HepG2 (cell line): ENCODE results near the gene RBM22. TPM values are rescaled to one million over a fixed set of nuclear protein-coding genes. Genes with fewer than 3 reads are reported as not detected.

Experiments used
- ARNTL ChIP-seq: sonication (generic); formaldehyde crosslinking; IDR thresholded peaks from 2 replicates; pipeline ENCODE4 v1.4.0; 2020; ENCODE audit warnings: mild to moderate bottlenecking, missing genetic modification reagents
- BATF2 ChIP-seq: sonication (generic); formaldehyde crosslinking; IDR thresholded peaks from 2 replicates; pipeline ENCODE4 v1.8.0; 2022; ENCODE audit warnings: mild to moderate bottlenecking, missing genetic modification reagents, moderate library complexity
- CREM ChIP-seq, 2 experiments: sonication (generic) in 1 of 2; formaldehyde crosslinking in 1 of 2; IDR thresholded peaks; 2 replicates each; pipeline versions ENCODE4 v1.4.0 to v1.6.1; 2016 to 2020; ENCODE audit warnings: antibody characterized with exemption in 1 of 2, mild to moderate bottlenecking in 1 of 2, missing genetic modification reagents in 1 of 2
- DR1 ChIP-seq: sonication (generic); formaldehyde crosslinking; IDR thresholded peaks from 2 replicates; pipeline ENCODE4 v1.8.0; 2021; ENCODE audit warnings: mild to moderate bottlenecking, missing genetic modification reagents, inconsistent platforms
- EED ChIP-seq: sonication (generic); formaldehyde crosslinking; IDR thresholded peaks from 2 replicates; pipeline ENCODE4 v1.5.0; 2020; ENCODE audit warnings: mild to moderate bottlenecking, missing genetic modification reagents
- FOSL2 ChIP-seq: sonication (generic); formaldehyde crosslinking; IDR thresholded peaks from 2 replicates; pipeline ENCODE4 v1.4.0; 2020; ENCODE audit warnings: missing genetic modification reagents
- KLF13 ChIP-seq: sonication (generic); formaldehyde crosslinking; IDR thresholded peaks from 2 replicates; pipeline ENCODE4 v1.4.0; 2020; ENCODE audit warnings: mild to moderate bottlenecking, missing genetic modification reagents
- KLF15 ChIP-seq: sonication (generic); formaldehyde crosslinking; IDR thresholded peaks from 2 replicates; pipeline ENCODE4 v1.8.1; 2023; ENCODE audit warnings: borderline replicate concordance, mild to moderate bottlenecking, inconsistent platforms, missing genetic modification reagents, mixed read lengths
- MAF1 ChIP-seq: sonication (generic); formaldehyde crosslinking; IDR thresholded peaks from 2 replicates; pipeline ENCODE4 v1.5.0; 2020; ENCODE audit warnings: missing genetic modification reagents, borderline replicate concordance
- MATR3 ChIP-seq: sonication (generic); formaldehyde crosslinking; IDR thresholded peaks from 2 replicates; pipeline ENCODE4 v1.4.0; 2020; ENCODE audit warnings: missing genetic modification reagents
- PRDM10 ChIP-seq: sonication (generic); formaldehyde crosslinking; IDR thresholded peaks from 2 replicates; pipeline ENCODE4 v1.4.0; 2020; ENCODE audit warnings: low read depth, missing genetic modification reagents
- SKI ChIP-seq: fragments of 450-650 bp; IDR thresholded peaks from one replicate; pipeline ENCODE4 v1.6.1; 2018; ENCODE audit warnings: mild to moderate bottlenecking; ENCODE audit not compliant: partially characterized antibody
- ZBTB4 ChIP-seq: sonication (generic); formaldehyde crosslinking; IDR thresholded peaks from 2 replicates; pipeline ENCODE4 v1.4.0; 2020; ENCODE audit warnings: missing genetic modification reagents, mild to moderate bottlenecking, borderline replicate concordance
- ZFP41 ChIP-seq: sonication (generic); formaldehyde crosslinking; IDR thresholded peaks from 2 replicates; pipeline ENCODE4 v1.4.0; 2020; ENCODE audit warnings: mild to moderate bottlenecking, missing genetic modification reagents, borderline replicate concordance
- ZNF253 ChIP-seq: sonication (generic); formaldehyde crosslinking; IDR thresholded peaks from 2 replicates; pipeline ENCODE4 v1.8.0; 2022; ENCODE audit warnings: mild to moderate bottlenecking, missing genetic modification reagents, borderline replicate concordance
- ZNF496 ChIP-seq: sonication (generic); formaldehyde crosslinking; IDR thresholded peaks from 2 replicates; pipeline ENCODE4 v1.8.1; 2023; ENCODE audit warnings: mild to moderate bottlenecking, moderate library complexity, missing genetic modification reagents; ENCODE audit not compliant: insufficient replicate concordance
- ZNF768 ChIP-seq: sonication (generic); formaldehyde crosslinking; IDR thresholded peaks from 2 replicates; pipeline ENCODE4 v1.4.0; 2020; ENCODE audit warnings: missing genetic modification reagents
- ZNF777 ChIP-seq: sonication (generic); formaldehyde crosslinking; IDR thresholded peaks from 2 replicates; pipeline ENCODE4 v1.4.0; 2020; ENCODE audit warnings: missing genetic modification reagents
- ZZZ3 ChIP-seq: sonication (generic); formaldehyde crosslinking; IDR thresholded peaks from 2 replicates; pipeline ENCODE4 v1.4.0; 2020; ENCODE audit warnings: missing genetic modification reagents, mild to moderate bottlenecking, borderline replicate concordance
- polyA plus RNA-seq, 8 experiments: library from polyadenylated mRNA; depleted of rRNA in 3 of 8; stranded (reverse) in 7 of 8; unstranded in 1 of 8; fragments of >200 nt; fragmentation: Illumina TruSeq in 4 of 8; extraction: Trizol in 4 of 8; gene quantifications; 2 replicates each; pipeline versions ENCODE4 v1.2.1 to v1.2.3, GENCODE V29; 2011 to 2016; ENCODE audit warnings: low read depth in 4 of 8, missing spikeins in 1 of 8, mixed read lengths in 1 of 8; ENCODE audit not compliant: insufficient read depth in 1 of 8
- total RNA-seq, 5 experiments: library from RNA; depleted of rRNA; stranded (reverse); fragments of >200 nt; fragmentation: Illumina TruSeq; extraction: Trizol; gene quantifications; 2 replicates each; pipeline ENCODE4 v1.2.3, GENCODE V29; 2016; ENCODE audit warnings: low read depth in 1 of 5

Gene RBM22
- total and polyA plus RNA-seq, 2 of the 13 experiments (the other 11 are each of a cell fraction or from before 2014, with no cell fraction given): 28.3 to 35.0 TPM

- no peak for TF ChIP-seq ZBTB4 (CRISPR knock-in tag)
- no peak; the same call in none of the 2 replicates for TF ChIP-seq FOSL2 (CRISPR knock-in tag)
- TF ChIP-seq KLF15 (CRISPR knock-in tag): peak; percentile 80; the same call in 1 of the 2 replicates
- TF ChIP-seq ZNF253 (CRISPR knock-in tag): no peak
- TF ChIP-seq ZNF768: peak; percentile 20; the same call in 1 of the 2 replicates
- TF ChIP-seq ZNF496: no peak
- no peak for TF ChIP-seq BATF2 (CRISPR knock-in tag)
- TF ChIP-seq PRDM10 (CRISPR knock-in tag): peak; percentile 55; the same call in 1 of the 2 replicates
- TF ChIP-seq ARNTL: 0 out of 2 replicates have a peak, but pooled peaks have one; percentile 29
- no peak for TF ChIP-seq ZFP41 (CRISPR knock-in tag)
- TF ChIP-seq CREM (IDR thresholded peaks at IDR 0.05): peak; percentile 98
- no peak for TF ChIP-seq CREM (CRISPR knock-in tag; IDR thresholded peaks at IDR 0.05)
- peak; percentile 90 for TF ChIP-seq EED
- TF ChIP-seq DR1 (CRISPR knock-in tag): peak; percentile 87
- peak; percentile 37; the same call in 1 of the 2 replicates for TF ChIP-seq ZNF777 (CRISPR knock-in tag)
- no peak for TF ChIP-seq ZZZ3
- 0 out of 2 replicates have a peak, but pooled peaks have one; percentile 38 for TF ChIP-seq MAF1
- no peak for TF ChIP-seq SKI
- no peak for TF ChIP-seq MATR3
- TF ChIP-seq KLF13: no peak
Measured at GRCh38 chr5:150700594-150701377, at the start of gene RBM22 (continued).
